Stomach smooth muscle (tissue), 2 donors: ENCODE results near the gene FAM170B.

Experiments
- H3K27ac ChIP-seq: one replicate; pipeline ENCODE4 v1.7.0; 2013; ENCODE audit warnings: mild to moderate bottlenecking, low read length, inconsistent platforms
- H3K27me3 ChIP-seq, 2 donors: one replicate each; pipeline ENCODE4 v1.7.0; 2013; ENCODE audit warnings: low read length in 2 of 2; ENCODE audit not compliant: insufficient read depth in 2 of 2, control insufficient read depth in 1 of 2
- H3K36me3 ChIP-seq, 2 donors: one replicate each; pipeline ENCODE4 v1.7.0; 2013; ENCODE audit warnings: low read length in 2 of 2; ENCODE audit not compliant: control insufficient read depth in 2 of 2, insufficient read depth in 2 of 2
- H3K4me1 ChIP-seq: one replicate; pipeline ENCODE4 v1.7.0; 2013; ENCODE audit warnings: low read length; ENCODE audit not compliant: control insufficient read depth, insufficient read depth
- H3K4me3 ChIP-seq, 2 donors: one replicate each; pipeline ENCODE4 v1.7.0; 2013; ENCODE audit warnings: low read length in 2 of 2
- H3K9ac ChIP-seq, 2 donors: one replicate each; pipeline ENCODE4 v1.7.0; 2013; ENCODE audit warnings: low read length in 2 of 2, mild to moderate bottlenecking in 1 of 2
- H3K9me3 ChIP-seq, 2 donors: one replicate each; pipeline ENCODE4 v1.7.0; 2013; ENCODE audit warnings: low read length in 2 of 2; ENCODE audit not compliant: control insufficient read depth in 2 of 2
- donor health status: healthy.
- donor health status: Pancreatic carcinoma.

Gene FAM170B

DNA sequence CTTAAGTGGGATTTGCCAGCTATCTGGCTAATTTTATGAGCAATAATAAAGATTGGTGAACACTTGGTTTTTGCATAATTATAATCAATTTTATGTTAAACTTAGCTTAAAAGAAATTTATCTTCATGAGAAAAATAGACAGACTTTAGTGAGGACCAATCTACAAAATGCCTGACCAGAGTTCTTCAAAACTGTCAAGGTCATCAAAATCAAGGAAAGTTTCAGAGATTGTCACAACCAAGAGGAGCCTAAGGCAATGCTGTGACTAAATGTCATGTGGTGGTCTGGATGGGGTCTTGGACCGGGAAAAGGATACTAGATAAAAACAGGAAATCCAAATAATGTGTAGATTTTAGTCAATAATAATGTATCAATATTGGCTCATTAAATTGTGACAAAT lies 17.7 kb upstream of the FAM170B start:
- no peaks in the 10 kb centered on the region for H3K36me3 ChIP-seq
- no peaks in the 10 kb centered on the region for H3K4me1 ChIP-seq
- H3K9ac ChIP-seq = no peak overlapping the region
- no peak overlapping the region for H3K27ac ChIP-seq
- H3K9me3 ChIP-seq = peaks cover 3 to 4% of the 10 kb centered on the region in 2 donors
- no peaks in the 10 kb centered on the region for H3K27me3 ChIP-seq
- no peak overlapping the region for H3K4me3 ChIP-seq

DNA sequence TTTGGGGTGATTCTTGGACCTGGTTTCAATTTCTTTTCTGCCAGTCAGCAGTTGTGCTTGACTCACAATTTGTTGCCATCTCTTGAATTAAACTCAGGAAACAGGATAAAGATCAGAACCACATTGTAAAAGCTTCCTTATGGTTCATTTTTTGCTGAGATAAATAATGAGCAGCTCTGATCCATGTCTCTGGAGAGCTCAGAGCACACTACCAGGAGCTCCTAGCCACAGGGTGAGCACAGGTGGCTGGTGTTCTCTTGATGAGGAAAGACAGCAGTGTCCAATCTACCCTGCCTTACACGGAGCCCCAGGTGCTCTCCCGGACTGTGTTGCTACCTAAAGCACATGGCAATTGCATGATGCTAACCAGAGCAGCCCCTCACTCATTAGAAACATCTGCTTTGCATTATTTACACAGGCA lies 17.2 kb upstream of the FAM170B start:
- H3K27ac ChIP-seq = no peak overlapping the region
- no peaks in the 10 kb centered on the region for H3K27me3 ChIP-seq
- H3K4me3 ChIP-seq = no peak overlapping the region
- no peaks in the 10 kb centered on the region for H3K36me3 ChIP-seq
- peaks cover 3 to 4% of the 10 kb centered on the region in 2 donors for H3K9me3 ChIP-seq
- H3K4me1 ChIP-seq = no peaks in the 10 kb centered on the region
- no peak overlapping the region for H3K9ac ChIP-seq

DNA sequence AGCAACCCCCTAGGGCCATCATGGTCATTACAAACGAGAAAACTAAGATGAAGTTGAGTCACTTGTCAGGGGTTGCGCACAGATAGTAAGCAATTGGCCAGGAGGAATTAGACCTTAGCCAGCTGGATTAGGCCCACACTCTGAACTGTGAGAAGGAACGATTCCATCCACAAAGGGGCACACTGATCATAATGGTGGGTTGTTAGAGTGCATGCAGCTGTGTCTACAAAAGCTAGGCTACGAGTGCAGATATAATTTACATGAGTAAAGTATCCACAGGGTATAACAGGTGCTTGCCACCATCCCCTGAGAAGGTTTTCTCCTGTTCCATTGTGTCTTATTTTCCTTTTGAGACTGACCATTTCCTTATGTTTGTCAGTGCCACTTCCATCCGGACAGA lies 16.6 kb upstream of the FAM170B start:
- no peaks in the 10 kb centered on the region for H3K36me3 ChIP-seq
- no peak overlapping the region for H3K27ac ChIP-seq
- H3K9me3 ChIP-seq = peaks cover 3 to 4% of the 10 kb centered on the region in 2 donors
- H3K9ac ChIP-seq = no peak overlapping the region
- no peak overlapping the region for H3K4me3 ChIP-seq
- H3K27me3 ChIP-seq = no peaks in the 10 kb centered on the region
- H3K4me1 ChIP-seq = no peaks in the 10 kb centered on the region

DNA sequence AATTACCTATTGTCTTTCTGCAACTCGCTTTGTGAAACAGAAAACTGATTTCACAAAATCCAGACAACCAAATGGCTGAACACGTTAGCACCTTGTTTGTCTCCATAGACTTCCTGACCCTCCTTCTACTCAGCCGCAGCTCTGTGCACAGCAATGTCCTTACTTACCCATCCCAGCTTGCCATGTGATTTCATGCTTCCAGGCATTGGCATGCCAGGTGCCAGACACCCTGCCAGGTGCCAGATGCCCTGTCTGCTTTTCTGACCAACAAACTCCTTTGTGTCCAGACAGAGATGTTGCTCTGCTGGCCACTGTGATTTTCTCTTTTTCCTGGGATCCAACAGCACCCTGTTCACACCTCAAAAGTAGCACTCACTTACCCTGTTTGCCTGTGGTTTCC lies 16.1 kb upstream of the FAM170B start:
- Histone ChIP-seq H3K4me3 (no peak overlapping the region), H3K27ac (no peak overlapping the region), H3K9ac (no peak overlapping the region), H3K9me3 (peaks cover 3 to 4% of the 10 kb centered on the region in 2 donors), H3K36me3 (no peaks in the 10 kb centered on the region), H3K27me3 (no peaks in the 10 kb centered on the region), H3K4me1 (no peaks in the 10 kb centered on the region)

DNA sequence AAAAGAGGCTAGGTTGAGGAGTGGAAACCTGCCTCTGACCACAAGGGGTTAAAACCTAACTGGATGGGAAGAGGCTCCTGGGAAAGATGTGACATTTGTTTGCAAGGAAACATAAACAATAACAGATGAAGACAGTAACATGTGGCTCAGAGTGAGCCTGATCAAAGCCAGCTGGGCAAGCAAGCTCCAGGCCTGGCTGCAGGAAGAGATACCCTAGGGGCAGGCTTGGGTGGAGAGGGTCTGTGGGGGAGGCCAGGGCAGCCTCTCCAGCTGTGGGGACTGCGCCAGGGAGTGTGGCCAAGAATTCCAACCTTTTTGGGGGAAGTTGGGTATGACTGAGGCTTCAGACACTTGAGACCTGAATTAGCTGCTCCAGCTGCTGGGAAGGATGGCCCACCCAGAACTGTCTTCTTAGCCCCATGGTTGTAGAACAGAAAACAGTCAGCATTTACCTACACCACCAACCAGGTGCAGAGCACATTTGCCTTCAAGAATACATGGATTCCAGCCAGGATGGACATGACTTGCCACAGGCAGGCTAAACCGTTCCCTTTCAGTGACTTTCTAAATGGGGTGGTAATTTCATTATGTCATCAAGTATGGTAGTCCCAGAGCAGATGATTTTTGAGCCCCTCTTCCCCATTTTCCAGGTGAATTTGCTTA lies 10.4 kb upstream of the FAM170B start:
- no peak overlapping the region for H3K4me3 ChIP-seq
- no peak overlapping the region for H3K27ac ChIP-seq

DNA sequence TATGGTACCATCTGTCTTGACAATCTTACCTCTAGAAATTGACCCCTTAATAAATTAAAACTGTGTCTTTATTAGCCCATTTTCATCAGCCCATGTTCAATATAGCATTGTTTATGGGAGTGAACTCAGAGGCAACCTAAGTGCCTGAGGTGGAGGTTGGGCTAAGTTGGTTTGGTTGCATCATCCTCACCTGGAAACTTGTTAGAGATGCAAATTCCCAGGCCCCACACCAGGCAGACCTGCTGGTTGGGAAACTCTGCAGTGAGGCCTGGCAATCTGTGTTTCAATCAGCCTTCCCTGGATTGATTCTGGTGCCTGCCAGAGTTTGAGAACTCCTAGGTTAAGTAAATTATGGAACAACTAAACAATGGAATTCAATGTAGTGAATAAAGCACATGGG lies 9.4 kb upstream of the FAM170B start:
- peaks cover 11% of the 10 kb centered on the region for H3K4me1 ChIP-seq
- H3K27ac ChIP-seq = no peak overlapping the region
- H3K27me3 ChIP-seq = no peaks in the 10 kb centered on the region
- H3K9ac ChIP-seq = no peak overlapping the region
- H3K36me3 ChIP-seq = no peaks in the 10 kb centered on the region
- H3K9me3 ChIP-seq = peaks cover 3 to 4% of the 10 kb centered on the region in 2 donors
- H3K4me3 ChIP-seq = no peak overlapping the region

More for the DNA sequence above, 10.4 kb upstream of the FAM170B start:
- Histone ChIP-seq H3K9ac (no peak overlapping the region), H3K9me3 (peaks cover 3 to 4% of the 10 kb centered on the region in 2 donors), H3K27me3 (no peaks in the 10 kb centered on the region), H3K36me3 (no peaks in the 10 kb centered on the region), H3K4me1 (peaks cover 7% of the 10 kb centered on the region)

DNA sequence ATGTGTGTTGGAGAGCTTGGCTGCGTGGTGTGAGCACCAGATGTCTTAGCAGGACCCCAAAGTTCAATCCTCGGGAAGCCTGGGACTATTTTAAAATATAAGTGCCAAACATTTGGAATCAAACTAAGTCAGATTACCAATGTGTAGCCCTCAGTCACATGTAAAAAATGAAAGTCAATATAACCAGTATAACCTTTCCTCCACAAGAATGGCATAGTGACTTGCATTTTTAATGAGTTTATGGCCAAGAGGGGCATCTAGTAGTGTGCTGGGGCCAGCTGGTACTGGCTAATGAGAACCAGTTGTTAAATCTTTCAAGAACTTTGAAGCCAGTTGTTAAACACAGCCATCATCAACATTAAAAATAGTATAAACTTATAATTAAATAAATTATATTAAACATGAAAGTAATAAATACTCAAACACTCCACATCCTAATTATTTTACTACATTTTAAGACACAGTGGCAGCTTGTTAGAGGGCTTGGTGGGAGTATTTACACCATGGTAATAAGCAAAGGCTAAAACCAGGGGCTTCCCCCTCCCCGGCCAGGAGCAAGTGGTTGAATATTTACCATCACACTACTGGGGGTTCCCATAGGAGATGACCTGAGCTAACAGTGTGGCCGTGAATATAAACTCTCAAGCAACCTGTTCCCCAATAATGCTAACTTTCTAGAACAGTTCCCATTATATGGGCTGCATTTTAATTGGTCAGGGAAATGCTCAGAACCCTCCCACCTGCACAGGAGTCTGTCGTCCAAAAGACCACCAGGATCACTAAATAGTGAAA lies 7.9 kb upstream of the FAM170B start:
- Histone ChIP-seq H3K36me3 (no peaks in the 10 kb centered on the region), H3K9ac (no peak overlapping the region), H3K4me1 (peaks cover 11% of the 10 kb centered on the region), H3K27me3 (no peaks in the 10 kb centered on the region), H3K4me3 (no peak overlapping the region), H3K9me3 (peaks cover 0 to 2% of the 10 kb centered on the region in 2 donors), H3K27ac (no peak overlapping the region)

DNA sequence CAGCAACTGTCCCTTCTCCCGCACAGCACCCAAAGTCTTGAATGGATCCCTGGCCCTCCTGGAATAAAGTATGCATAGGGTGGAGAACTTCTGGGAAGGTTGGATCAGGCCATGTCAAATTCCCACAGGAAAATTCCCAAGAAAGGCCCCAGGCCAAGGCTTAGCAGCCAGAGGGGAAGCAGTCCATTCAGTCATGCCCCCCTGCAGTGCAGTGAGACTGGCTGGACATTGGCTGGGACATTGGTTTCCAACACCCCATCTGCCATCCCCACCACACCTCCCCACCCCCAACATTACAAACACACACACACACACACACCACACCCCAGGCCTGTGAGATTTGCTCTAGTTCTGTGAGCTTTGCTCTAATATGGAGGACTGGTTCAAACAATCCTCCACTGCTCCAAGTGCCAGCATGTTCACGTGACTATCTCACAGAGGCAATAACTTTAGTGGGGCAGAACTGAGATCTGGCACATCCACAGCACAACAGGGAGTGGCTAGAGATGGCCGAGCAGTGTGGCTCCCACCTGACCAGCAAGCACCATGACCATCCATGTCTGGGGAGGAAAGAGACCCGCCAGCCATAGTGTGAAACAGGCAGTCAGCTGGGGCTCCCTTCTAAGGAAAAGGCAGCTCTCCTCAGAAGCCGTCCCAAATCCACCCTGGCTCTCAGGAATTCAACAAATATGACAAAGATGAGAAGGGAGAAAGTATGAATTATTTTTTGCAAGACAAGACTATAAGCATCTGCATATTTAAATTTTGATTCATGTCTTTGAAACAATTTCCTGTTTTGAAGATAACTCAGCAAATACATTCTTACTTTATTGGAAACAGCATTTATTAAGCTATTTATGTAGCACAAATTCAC lies 6.7 kb upstream of the FAM170B start:
- Histone ChIP-seq H3K36me3 (no peaks in the 10 kb centered on the region), H3K4me1 (peaks cover 11% of the 10 kb centered on the region), H3K9me3 (peaks cover 0 to 2% of the 10 kb centered on the region in 2 donors), H3K9ac (no peak overlapping the region), H3K4me3 (no peak overlapping the region), H3K27ac (no peak overlapping the region), H3K27me3 (no peaks in the 10 kb centered on the region)

DNA sequence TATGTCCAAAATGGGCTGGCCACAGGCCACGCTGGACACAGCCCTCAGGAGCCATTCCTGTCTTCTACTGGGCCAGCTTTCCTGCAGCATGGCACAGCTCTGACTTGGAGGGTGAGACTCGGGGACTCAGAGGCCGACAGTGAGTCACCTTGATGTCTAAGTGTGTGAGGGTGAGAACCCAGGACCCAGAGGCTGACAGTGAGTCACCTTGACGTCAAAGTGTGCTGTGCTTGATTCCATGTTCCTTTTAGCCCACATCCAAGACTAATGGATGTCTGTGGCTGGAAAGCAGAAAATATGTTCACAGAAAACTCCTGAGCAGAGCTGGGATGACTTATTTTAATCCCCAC lies 6.0 kb upstream of the FAM170B start:
- Histone ChIP-seq H3K9ac (no peak overlapping the region), H3K4me3 (no peak overlapping the region), H3K36me3 (no peaks in the 10 kb centered on the region), H3K4me1 (peaks cover 11% of the 10 kb centered on the region), H3K27me3 (no peaks in the 10 kb centered on the region), H3K9me3 (peaks cover 0 to 2% of the 10 kb centered on the region in 2 donors), H3K27ac (no peak overlapping the region)

DNA sequence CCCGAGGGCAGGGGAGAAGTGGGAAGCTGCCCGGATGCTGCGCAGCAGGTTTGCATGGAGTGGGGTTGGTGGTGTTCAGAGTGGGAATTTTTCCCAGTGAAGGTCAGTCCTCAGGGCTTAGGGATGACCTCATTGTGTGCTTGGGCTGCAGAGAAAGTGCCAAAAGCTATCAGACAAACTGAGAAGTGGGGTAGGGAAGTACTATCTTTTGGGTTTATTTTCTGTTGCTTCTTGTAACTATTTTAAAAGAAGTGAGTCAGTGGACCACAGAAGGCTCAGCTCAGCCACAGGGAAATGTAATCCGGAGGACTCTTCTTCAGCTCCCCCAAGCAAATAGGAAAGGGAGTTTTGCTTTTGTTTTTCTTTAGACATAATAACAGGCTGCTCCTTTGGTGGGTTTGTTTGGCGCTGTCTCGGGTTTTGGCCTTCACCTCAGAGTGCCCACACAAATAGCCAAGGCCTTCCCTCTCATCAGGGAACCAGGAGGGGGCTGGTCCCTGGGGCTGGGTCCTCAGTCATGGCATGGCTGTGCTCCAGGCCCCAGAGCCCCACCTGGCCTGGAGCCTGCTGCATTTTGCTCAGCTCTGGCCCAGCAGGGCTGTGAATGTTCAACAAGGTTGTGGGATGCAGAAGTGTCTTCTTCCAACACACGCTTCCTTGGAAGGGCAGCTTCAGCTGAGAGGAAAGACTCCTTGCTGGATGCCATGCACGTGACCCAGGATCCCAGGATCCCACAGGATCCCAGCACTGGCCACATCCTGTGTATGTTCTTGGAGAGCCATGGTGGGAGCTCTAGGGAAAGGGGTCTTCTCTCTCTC lies 5.4 kb upstream of the FAM170B start:
- H3K4me3 ChIP-seq = no peak overlapping the region
- no peaks in the 10 kb centered on the region for H3K36me3 ChIP-seq
- no peaks in the 10 kb centered on the region for H3K27me3 ChIP-seq
- H3K9me3 ChIP-seq = peaks cover 0 to 2% of the 10 kb centered on the region in 2 donors
- H3K4me1 ChIP-seq = peaks cover 11% of the 10 kb centered on the region
- H3K27ac ChIP-seq = no peak overlapping the region
- H3K9ac ChIP-seq = no peak overlapping the region
